ENCODE results near the gene DTX1. TPM values are rescaled to one million over a fixed set of nuclear protein-coding genes. Genes with fewer than 3 reads are reported as not detected.

DTX1 gene
- total RNA-seq, 1 experiment from 2014 or later, result 3.0 TPM

DNA sequence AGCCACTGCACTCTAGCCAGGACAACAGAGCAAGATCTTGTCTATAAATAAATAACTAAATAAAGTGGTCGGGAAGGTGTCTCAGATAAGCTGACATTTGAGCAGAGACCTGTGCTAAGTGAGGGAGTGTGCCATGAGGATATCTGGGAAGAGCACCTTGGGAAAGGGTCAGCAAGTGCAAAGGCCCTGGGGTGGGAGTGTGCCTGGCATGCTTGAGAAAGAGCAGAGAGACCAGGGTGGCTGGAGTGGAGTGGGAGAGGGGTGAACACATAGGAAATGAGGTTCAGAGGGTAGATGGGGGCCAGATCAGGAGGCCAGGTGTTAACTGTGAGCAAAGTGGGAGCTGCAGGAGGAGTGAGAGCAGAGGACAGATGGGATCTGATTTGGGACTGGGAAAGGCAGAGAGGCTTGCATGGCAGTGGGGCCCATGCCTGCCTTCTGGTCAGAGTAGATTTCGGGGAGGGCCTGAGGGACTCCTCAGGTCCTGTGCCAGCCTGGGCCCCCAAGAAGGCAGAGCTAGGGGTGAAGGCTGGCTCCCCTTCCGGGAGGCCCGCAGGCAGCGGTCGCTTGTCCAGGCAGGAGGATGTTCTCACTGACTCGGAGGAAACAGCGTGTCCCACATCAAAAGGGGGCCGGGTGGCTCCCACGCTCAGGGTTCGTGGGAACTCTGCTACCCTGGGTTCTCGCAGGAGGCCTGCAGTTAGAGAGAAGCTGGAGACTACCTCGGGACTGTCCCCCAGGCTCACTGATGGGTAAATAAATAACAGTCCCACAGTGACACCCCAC is 32.6 kb downstream of the DTX1 start:
- Histone ChIP-seq H4K20me1 (ENCODE audit: control insufficient read depth, insufficient read depth, insufficient read length) (no peaks in the 10 kb centered on the region), H2BK120ac (ENCODE audit: low read depth, low read length, poor library complexity, severe bottlenecking) (no peak overlapping the region), H3K14ac (ENCODE audit: insufficient read depth, low read length) (no peak overlapping the region), H3K4me2 (ENCODE audit: insufficient read depth, insufficient read length, low read length) (no peak overlapping the region), H3K9ac (ENCODE audit: extremely low read depth, insufficient read length, low read length) (no peak overlapping the region), H3K56ac (ENCODE audit: insufficient read length, low read depth, low read length) (no peak overlapping the region), H3K27ac (ENCODE audit: insufficient read length, low read depth, low read length) (no peak overlapping the region), H3K9me3 (ENCODE audit: control insufficient read depth, low read depth, low read length) (no peaks in the 10 kb centered on the region), H3K4ac (ENCODE audit: low read depth, low read length) (no peak overlapping the region), H3K4me1 (ENCODE audit: insufficient read depth, low read length) (no peaks in the 10 kb centered on the region), H3K79me2 (ENCODE audit: insufficient read depth, low read length) (no peaks in the 10 kb centered on the region), H4K8ac (replicated peaks; ENCODE audit: insufficient read length, low read depth, low read length) (no peak overlapping the region), H4K5ac (ENCODE audit: insufficient read length, low read depth, low read length) (no peak overlapping the region), H2AFZ (ENCODE audit: low read length) (no peak overlapping the region), H3K23ac (ENCODE audit: insufficient read length, low read depth, low read length) (no peak overlapping the region), H3K27me3 (ENCODE audit: insufficient read depth, low read length) (no peaks in the 10 kb centered on the region), H2BK5ac (ENCODE audit: insufficient read length, low read length) (no peak overlapping the region), H2AK5ac (ENCODE audit: insufficient read length, low read length) (no peak overlapping the region), H3K18ac (ENCODE audit: insufficient read length, low read depth, low read length) (no peak overlapping the region), H3T11ph (ENCODE audit: low read length) (no peak overlapping the region), H2BK12ac (ENCODE audit: insufficient read length, low read depth, low read length) (no peak overlapping the region), H4K91ac (ENCODE audit: insufficient read length, low read depth, low read length) (no peak overlapping the region), H3K23me2 (ENCODE audit: insufficient read length, low read depth, low read length, poor library complexity, severe bottlenecking) (no peaks in the 10 kb centered on the region), H3K79me1 (ENCODE audit: insufficient read depth, low read depth, low read length, poor library complexity, severe bottlenecking) (no peaks in the 10 kb centered on the region), H2BK20ac (ENCODE audit: low read depth, low read length, poor library complexity, severe bottlenecking) (no peak overlapping the region), H2BK15ac (ENCODE audit: low read depth, low read length) (no peak overlapping the region)
- no CpG with 5 or more reads among the region's 13 CpGs for WGBS (ENCODE audit: extremely low coverage, insufficient read length, low lambda C conversion rate)
- H3K4me3 Mint-ChIP-seq, result no peak overlapping the region
- TF ChIP-seq, protein P1, sequence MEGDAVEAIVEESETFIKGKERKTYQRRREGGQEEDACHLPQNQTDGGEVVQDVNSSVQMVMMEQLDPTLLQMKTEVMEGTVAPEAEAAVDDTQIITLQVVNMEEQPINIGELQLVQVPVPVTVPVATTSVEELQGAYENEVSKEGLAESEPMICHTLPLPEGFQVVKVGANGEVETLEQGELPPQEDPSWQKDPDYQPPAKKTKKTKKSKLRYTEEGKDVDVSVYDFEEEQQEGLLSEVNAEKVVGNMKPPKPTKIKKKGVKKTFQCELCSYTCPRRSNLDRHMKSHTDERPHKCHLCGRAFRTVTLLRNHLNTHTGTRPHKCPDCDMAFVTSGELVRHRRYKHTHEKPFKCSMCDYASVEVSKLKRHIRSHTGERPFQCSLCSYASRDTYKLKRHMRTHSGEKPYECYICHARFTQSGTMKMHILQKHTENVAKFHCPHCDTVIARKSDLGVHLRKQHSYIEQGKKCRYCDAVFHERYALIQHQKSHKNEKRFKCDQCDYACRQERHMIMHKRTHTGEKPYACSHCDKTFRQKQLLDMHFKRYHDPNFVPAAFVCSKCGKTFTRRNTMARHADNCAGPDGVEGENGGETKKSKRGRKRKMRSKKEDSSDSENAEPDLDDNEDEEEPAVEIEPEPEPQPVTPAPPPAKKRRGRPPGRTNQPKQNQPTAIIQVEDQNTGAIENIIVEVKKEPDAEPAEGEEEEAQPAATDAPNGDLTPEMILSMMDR (conservative IDR thresholded peaks at IDR 0.05), result no peak
- H3K36me3 Mint-ChIP-seq (ENCODE audit: insufficient read depth in 1 of 3, low read depth in 3 of 3), result no peaks in the 10 kb centered on the region; a peak in 1 of 7 replicates
- H3K27ac Mint-ChIP-seq, result peak overlapping the region in 1 of 3 experiments; percentile 37; a peak in 1 of 7 replicates
- peaks cover 31% of the 10 kb centered on the region for H3K27me3 Mint-ChIP-seq (ENCODE audit: low read depth)
- H3K9me3 Mint-ChIP-seq, result no peaks in the 10 kb centered on the region; a peak in 1 of 5 replicates
- DNase-seq, result no peak
- H3K4me1 Mint-ChIP-seq, result peaks cover 19 to 29% of the 10 kb centered on the region in 2 experiments

Data from H9 (cell line).